Peyer's patch (tissue), 4 donors: Measurements from ENCODE around the gene RRP12.

Source experiments
- POLR2A ChIP-seq, 2 donors: fragments of 450-650 bp; IDR thresholded peaks; one replicate each; pipeline ENCODE4 v1.5.1; 2017; ENCODE audit warnings: antibody characterized with exemption in 2 of 2, mild to moderate bottlenecking in 2 of 2, moderate library complexity in 2 of 2
- TF ChIP-seq, protein P1 (sequence below), 6 experiments: fragments of 450-650 bp in 4 of 6; fragments of 200-600 bp in 2 of 6; sonication (generic) in 1 of 6; IDR thresholded peaks; one replicate each; pipeline ENCODE4 v1.5.1; 2017 to 2019; ENCODE audit warnings: antibody characterized with exemption in 6 of 6, mild to moderate bottlenecking in 3 of 6, moderate library complexity in 1 of 6

DNA sequence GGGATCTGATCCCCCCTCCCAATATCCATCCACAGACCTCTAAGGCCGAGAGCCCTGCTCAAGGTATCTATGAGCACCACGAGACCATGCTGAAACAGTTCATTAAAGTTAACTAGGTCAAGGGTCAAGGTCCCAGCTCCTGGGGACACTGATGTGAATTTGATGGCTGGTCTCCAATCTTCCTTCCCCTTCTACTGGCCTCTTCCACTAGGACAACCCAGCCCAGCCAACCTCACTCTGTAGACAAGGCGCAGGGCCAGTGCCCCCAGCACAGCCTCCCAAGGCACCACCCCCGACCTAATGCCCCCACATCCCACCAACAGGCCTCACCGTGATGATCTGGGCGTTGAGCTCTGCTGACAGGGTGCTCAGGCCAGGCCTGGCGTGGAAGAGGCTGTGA lies 15.6 kb downstream of the RRP12 start:
- TF ChIP-seq, protein P1, sequence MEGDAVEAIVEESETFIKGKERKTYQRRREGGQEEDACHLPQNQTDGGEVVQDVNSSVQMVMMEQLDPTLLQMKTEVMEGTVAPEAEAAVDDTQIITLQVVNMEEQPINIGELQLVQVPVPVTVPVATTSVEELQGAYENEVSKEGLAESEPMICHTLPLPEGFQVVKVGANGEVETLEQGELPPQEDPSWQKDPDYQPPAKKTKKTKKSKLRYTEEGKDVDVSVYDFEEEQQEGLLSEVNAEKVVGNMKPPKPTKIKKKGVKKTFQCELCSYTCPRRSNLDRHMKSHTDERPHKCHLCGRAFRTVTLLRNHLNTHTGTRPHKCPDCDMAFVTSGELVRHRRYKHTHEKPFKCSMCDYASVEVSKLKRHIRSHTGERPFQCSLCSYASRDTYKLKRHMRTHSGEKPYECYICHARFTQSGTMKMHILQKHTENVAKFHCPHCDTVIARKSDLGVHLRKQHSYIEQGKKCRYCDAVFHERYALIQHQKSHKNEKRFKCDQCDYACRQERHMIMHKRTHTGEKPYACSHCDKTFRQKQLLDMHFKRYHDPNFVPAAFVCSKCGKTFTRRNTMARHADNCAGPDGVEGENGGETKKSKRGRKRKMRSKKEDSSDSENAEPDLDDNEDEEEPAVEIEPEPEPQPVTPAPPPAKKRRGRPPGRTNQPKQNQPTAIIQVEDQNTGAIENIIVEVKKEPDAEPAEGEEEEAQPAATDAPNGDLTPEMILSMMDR (IDR thresholded peaks at IDR 0.05), result no peak
- TF ChIP-seq POLR2A (IDR thresholded peaks at IDR 0.05), result no peak
